OCI-LY3 (cell line): ENCODE results near the gene SNX2.

ENCODE experiments used
- H2AFZ ChIP-seq: fragments of 200-600, 300-600 bp; shearing (Covaris generic); 2 replicates; pipeline ENCODE4 v1.6.0; 2014; ENCODE audit warnings: antibody characterized with exemption, low read depth, low read length
- H3K27ac ChIP-seq: fragments of 200-600, 300-600 bp; sonication (generic); 2 replicates; pipeline ENCODE4 v1.5.1; 2014; ENCODE audit warnings: mild to moderate bottlenecking, low read length, moderate library complexity, mixed read lengths
- H3K27me3 ChIP-seq: fragments of 200-600, 300-600 bp; sonication (generic); 2 replicates; pipeline ENCODE4 v1.6.1; 2014; ENCODE audit warnings: low read depth, low read length, mixed read lengths
- H3K36me3 ChIP-seq: fragments of 200-600, 300-600 bp; sonication (generic); replicated peaks from 2 replicates; pipeline ENCODE3; 2014; ENCODE audit warnings: low read depth, low read length, mixed read lengths
- H3K4me1 ChIP-seq: fragments of 300-600, 200-600 bp; sonication (generic); 2 replicates; pipeline ENCODE4 v1.6.1; 2014; ENCODE audit warnings: low read length, mixed read lengths
- H3K4me2 ChIP-seq: fragments of 200-600, 300-600 bp; sonication (generic); 2 replicates; pipeline ENCODE4 v1.6.1; 2014; ENCODE audit warnings: low read length, mixed read lengths
- H3K4me3 ChIP-seq: fragments of 300-600, 200-600 bp; sonication (generic); 2 replicates; pipeline ENCODE4 v1.5.1; 2014; ENCODE audit warnings: antibody characterized with exemption, mild to moderate bottlenecking, low read length, moderate library complexity
- H3K79me2 ChIP-seq: fragments of 300-600, 200-600 bp; shearing (Covaris generic); 2 replicates; pipeline ENCODE4 v1.6.1; 2014; ENCODE audit warnings: mild to moderate bottlenecking, low read length, mixed read lengths
- H3K9ac ChIP-seq: fragments of 300-600, 200-600 bp; shearing (Covaris generic); 2 replicates; pipeline ENCODE4 v1.6.0; 2014; ENCODE audit warnings: mild to moderate bottlenecking, low read length, moderate library complexity
- H3K9me3 ChIP-seq: fragments of 200-600, 300-600 bp; shearing (Covaris generic); 2 replicates; pipeline ENCODE4 v1.6.1; 2014; ENCODE audit warnings: low read length, mixed read lengths; ENCODE audit not compliant: insufficient read depth
- H4K20me1 ChIP-seq: fragments of 200-600, 300-600 bp; sonication (generic); 2 replicates; pipeline ENCODE4 v1.6.1; 2016; ENCODE audit warnings: low read length, mixed read lengths; ENCODE audit not compliant: insufficient read depth
- CTCF ChIP-seq: fragments of 200-600, 300-600 bp; sonication (generic); IDR thresholded peaks from 2 replicates; pipeline ENCODE4 v1.5.1; 2014; ENCODE audit warnings: antibody characterized with exemption, low read length, low read depth
- EZH2phosphoT487 ChIP-seq: fragments of 200-600 bp; shearing (Covaris generic); IDR thresholded peaks from 2 replicates; pipeline ENCODE4 v1.6.1; 2018; ENCODE audit warnings: antibody characterized with exemption, mixed run types, low read depth

The SNX2 gene

GRCh38 chr5:122774861-122775549, at the start of gene SNX2:
TSS of gene SNX2 (plus strand) at chr5:122775080. CDS start at chr5:122775104, 24 bp downstream.
- Histone ChIP-seq H3K9ac (peak within 1 kb of the TSS; percentile 93), H3K4me1 (peaks cover 16% of the 10 kb centered on the region), H3K4me3 (peak within 1 kb of the TSS; percentile 99), H3K27ac (peak within 1 kb of the TSS; percentile 63), H3K36me3 (peaks cover 3% of the 10 kb centered on the region), H3K4me2 (peak within 1 kb of the TSS; percentile 90), H3K79me2 (peaks cover 51% of the 10 kb centered on the region), H3K27me3 (no peaks in the 10 kb centered on the region), H4K20me1 (peaks cover 34% of the 10 kb centered on the region), H3K9me3 (no peaks in the 10 kb centered on the region), H2AFZ (peak within 1 kb of the TSS; percentile 99)
- TF ChIP-seq EZH2phosphoT487 (no peak), CTCF (no peak)

- Histone ChIP-seq H3K36me3 (peaks cover 6% of the 10 kb centered on the region), H3K4me2 (no peak overlapping the region), H3K27ac (no peak overlapping the region), H3K27me3 (no peaks in the 10 kb centered on the region), H3K4me1 (peaks cover 40% of the 10 kb centered on the region), H2AFZ (no peak overlapping the region), H3K4me3 (no peak overlapping the region), H3K79me2 (no peaks in the 10 kb centered on the region), H3K9me3 (0 out of 2 replicates have a peak, but pooled peaks cover 5% of the 10 kb centered on the region), H3K9ac (no peak overlapping the region), H4K20me1 (no peaks in the 10 kb centered on the region)
- no peak for TF ChIP-seq EZH2phosphoT487
- TF ChIP-seq CTCF: no peak
Observed at GRCh38 chr5:122727112-122727541, 47.8 kb upstream of the SNX2 start.

- no peak overlapping the region for H3K4me3 ChIP-seq
- peaks cover 6% of the 10 kb centered on the region for H3K36me3 ChIP-seq
- H3K79me2 ChIP-seq: no peaks in the 10 kb centered on the region
- H3K4me1 ChIP-seq: peaks cover 20% of the 10 kb centered on the region
- no peak for TF ChIP-seq EZH2phosphoT487
- TF ChIP-seq CTCF: no peak
- H4K20me1 ChIP-seq: no peaks in the 10 kb centered on the region
- H3K4me2 ChIP-seq: peak overlapping the region; percentile 13; the same call in 1 of the 2 replicates
- H3K27me3 ChIP-seq: no peaks in the 10 kb centered on the region
- no peak overlapping the region; the same call in 1 of the 2 replicates for H3K9ac ChIP-seq
- peak overlapping the region; percentile 44; the same call in 1 of the 2 replicates for H3K27ac ChIP-seq
- H3K9me3 ChIP-seq: 0 out of 2 replicates have a peak, but pooled peaks cover 5% of the 10 kb centered on the region
- H2AFZ ChIP-seq: no peak overlapping the region
Observed at GRCh38 chr5:122730037-122730436, 44.8 kb upstream of the SNX2 start.

- Histone ChIP-seq H3K36me3 (peaks cover 6% of the 10 kb centered on the region), H3K4me2 (peak overlapping the region; percentile 10; the same call in 1 of the 2 replicates), H3K4me3 (no peak overlapping the region), H3K9ac (no peak overlapping the region; the same call in 1 of the 2 replicates), H3K27me3 (no peaks in the 10 kb centered on the region), H3K79me2 (no peaks in the 10 kb centered on the region), H3K4me1 (peaks cover 20% of the 10 kb centered on the region), H4K20me1 (no peaks in the 10 kb centered on the region), H2AFZ (no peak overlapping the region), H3K9me3 (0 out of 2 replicates have a peak, but pooled peaks cover 5% of the 10 kb centered on the region), H3K27ac (peak overlapping the region; percentile 34; the same call in 1 of the 2 replicates)
- no peak for TF ChIP-seq CTCF
- no peak for TF ChIP-seq EZH2phosphoT487
Observed at GRCh38 chr5:122730456-122730855, 44.4 kb upstream of the SNX2 start.
